HG03442 (cell line): ENCODE data around the gene TRIOBP.
A peak's percentile ranks its signal among the peaks of the same experiment; 100 is the strongest.

ENCODE experiments used
- ATAC-seq: cut with Tn5 transposase; IDR thresholded peaks from one replicate; pipeline ENCODE4 v1.9.1; 2021; ENCODE audit warnings: mild to moderate bottlenecking, moderate library complexity; ENCODE audit not compliant: unreplicated experiment

TRIOBP gene

GRCh38 chr22:37664249-37665101 is 32.4 kb upstream of the TRIOBP start:
- no peak for ATAC-seq

- ATAC-seq, result no peak
Observed at GRCh38 chr22:37665487-37665886, 31.4 kb upstream of the TRIOBP start.

- ATAC-seq, result no peak
Observed at GRCh38 chr22:37669586-37669985, 27.3 kb upstream of the TRIOBP start.

DNA sequence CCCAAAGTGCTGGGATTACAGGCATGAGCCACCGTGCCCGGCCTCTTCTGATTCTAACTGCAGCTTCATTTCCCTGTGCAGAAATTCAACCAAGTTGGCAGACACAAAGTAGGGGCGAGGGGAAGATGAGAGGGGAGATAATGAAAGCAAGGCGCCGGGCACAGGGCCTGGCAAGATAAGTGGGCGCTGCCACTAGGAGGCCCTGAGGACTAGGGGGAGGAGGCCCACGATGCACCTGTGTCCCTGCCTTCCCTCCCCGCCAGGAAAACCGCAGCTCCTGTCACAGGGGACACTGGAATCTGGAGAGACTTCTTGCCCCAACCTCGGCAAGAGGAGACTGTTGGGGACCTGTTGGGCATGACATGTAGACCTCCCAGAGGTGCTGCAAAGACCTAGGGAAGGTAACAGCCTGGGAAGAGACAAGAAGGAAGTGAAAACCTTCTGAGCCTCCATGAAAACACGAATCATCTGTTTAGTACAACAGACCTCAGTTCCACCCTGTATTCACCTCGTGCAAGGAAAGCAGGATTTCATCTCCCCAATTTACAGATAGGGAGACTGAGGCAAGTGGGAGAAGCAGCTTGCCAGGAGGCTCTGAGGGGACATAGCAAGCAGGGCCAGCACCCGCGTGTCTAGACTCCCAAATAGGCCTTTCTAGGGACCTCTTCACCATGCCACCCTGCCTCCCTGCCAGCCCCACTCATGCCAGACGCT is 24.5 kb upstream of the TRIOBP start:
- no peak for ATAC-seq

GRCh38 chr22:37672920-37673455 is 23.9 kb upstream of the TRIOBP start:
- no peak for ATAC-seq

DNA sequence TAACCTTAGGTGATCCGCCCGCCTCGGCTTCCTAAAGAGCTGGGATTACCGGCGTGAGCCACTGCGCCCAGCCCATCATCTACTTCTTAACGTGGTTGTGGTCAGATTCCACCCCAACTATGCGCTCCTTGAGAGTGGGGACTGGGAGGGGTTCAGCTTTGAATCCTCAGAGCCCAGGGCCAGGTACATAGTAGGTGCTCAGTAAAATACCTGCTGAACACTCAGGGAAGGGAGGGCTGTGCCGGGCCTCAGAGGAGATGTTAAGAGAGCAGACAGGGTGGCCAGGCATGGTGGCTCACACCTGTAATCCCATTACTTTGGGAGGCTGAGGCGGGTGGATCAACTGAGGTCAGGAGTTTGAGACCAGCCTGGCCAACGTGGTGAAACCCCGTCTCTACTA is 22.6 kb upstream of the TRIOBP start:
- no peak for ATAC-seq

- ATAC-seq, result peak; percentile 42
Observed at GRCh38 chr22:37674951-37675929, 21.6 kb upstream of the TRIOBP start, which contains the start of gene LGALS1. Gene LGALS1, plus strand, starts transcription at chr22:37675636. Its CDS starts 67 bp downstream, at chr22:37675703.

GRCh38 chr22:37675930-37676735 is 20.7 kb upstream of the TRIOBP start:
- ATAC-seq, result no peak

DNA sequence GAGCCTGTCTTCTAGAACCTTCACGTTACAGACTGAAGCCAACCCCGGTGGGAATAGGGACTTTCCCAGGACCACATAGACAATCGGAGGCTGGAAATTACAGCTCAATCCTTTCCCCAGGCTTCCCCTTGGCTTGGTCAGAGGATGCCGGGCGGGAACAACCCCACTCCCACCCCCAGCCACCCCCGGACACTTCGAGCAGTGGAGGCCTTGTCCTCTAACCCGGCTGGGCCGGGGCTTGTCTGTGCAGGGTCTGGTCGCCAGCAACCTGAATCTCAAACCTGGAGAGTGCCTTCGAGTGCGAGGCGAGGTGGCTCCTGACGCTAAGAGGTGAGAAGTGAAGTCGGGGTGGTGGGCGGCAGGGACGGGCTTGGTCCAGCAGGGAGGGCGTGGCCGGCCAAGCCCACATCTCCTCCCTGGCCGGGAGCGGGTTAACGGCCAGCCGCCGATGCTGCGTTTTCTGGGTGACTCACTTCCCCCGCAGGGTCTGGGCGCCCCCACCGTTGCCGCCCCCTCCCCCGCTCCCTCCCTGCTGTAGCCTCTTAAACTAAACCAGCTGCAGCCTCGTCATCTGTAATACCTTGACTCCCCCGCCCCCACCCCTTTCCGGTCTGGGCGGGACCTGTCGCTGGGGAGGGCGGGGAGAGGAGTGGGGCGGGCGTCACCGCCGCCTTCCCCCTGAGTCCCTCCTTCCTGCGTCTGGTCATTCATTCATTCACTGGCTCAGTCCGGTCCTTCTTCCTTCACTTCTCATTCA is 19.9 kb upstream of the TRIOBP start:
- peak; percentile 46 for ATAC-seq

- peak; percentile 9 for ATAC-seq
Observed at GRCh38 chr22:37677493-37677974, 19.3 kb upstream of the TRIOBP start.

- ATAC-seq, result no peak
Observed at GRCh38 chr22:37678372-37678771, 18.5 kb upstream of the TRIOBP start.

- ATAC-seq, result no peak
Observed at GRCh38 chr22:37679670-37680069, 17.2 kb upstream of the TRIOBP start.

- no peak for ATAC-seq
Observed at GRCh38 chr22:37680191-37680851, 16.5 kb upstream of the TRIOBP start.

DNA sequence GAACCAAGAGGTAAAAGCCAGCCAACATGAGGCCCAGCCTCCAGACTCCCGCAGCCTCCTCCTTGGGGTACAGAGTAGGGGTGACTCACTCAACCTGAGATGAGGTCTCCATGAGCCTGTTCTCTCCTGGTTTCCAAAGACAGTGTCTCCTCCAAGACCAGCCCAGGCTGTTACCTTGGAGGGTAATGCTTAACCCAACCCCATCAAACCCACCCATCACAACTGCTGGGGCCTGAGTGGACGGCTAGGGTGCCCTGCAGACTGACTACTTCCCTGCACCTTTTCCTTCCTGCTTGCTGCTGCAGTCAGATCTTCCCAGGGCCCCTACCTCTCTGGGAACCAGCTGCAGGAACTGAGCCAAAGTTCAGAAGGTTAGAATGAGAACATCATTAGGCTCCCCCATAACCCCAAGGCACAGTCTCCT is 15.8 kb upstream of the TRIOBP start:
- ATAC-seq, result no peak

DNA sequence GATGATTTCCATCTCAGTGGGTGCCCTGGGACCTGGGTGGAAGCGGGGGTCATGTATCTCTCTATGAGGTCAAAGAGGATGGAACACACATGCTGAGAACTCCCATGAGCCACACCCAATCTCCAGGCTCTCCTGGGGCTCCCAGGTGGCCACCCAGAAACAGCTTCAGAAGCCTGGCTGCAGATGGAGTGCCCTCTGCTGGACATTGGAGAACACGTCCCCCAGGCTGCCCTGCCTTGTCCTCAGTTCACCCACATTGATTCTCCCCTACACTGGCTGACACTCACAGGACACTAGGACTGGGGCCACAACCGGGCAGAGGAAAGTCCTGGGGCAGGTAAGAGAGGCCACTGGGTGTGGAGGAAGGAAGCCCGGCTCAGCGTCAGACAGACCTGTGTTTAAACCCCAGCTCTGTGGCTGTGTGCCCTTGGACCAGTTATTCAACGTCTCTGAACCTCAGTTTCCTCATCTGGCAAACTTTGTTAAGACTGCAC is 15.2 kb upstream of the TRIOBP start:
- ATAC-seq, result no peak

GRCh38 chr22:37684803-37685615 is 11.8 kb upstream of the TRIOBP start:
- no peak for ATAC-seq
